GM11168 (cell line): Measurements from ENCODE around the gene TTC34.
"Not testable (repeated sequence)": the region's sequence is repeated elsewhere in the genome, so short reads cannot be mapped to it uniquely, and the experiment has no call there.

ENCODE experiments used
- in situ Hi-C: fragments of 300-500 bp; cut with MboI; formaldehyde crosslinking; loops from one replicate; pipeline ENCODE4 v1.12.0; 2022; ENCODE audit warnings: low sequenced_read_pairs; ENCODE audit not compliant: unreplicated experiment

Gene TTC34

GRCh38 chr1:2632561-2633361 is 168.7 kb downstream of the TTC34 start, which contains the start of gene MMEL1:
Gene MMEL1, minus strand, starts transcription at chr1:2633016. Its CDS starts 3,532 bp downstream, at chr1:2629484.
- in situ Hi-C loops: no loop called here

GRCh38 chr1:2632051-2632430 is 169.5 kb downstream of the TTC34 start:
- in situ Hi-C loops: no loop called here

GRCh38 chr1:2631136-2632050 is 170.1 kb downstream of the TTC34 start:
- in situ Hi-C loops: no loop called here

GRCh38 chr1:2630498-2631135 is 170.9 kb downstream of the TTC34 start:
- in situ Hi-C loops: no loop called here

GRCh38 chr1:2629627-2630497 is 171.6 kb downstream of the TTC34 start:
- in situ Hi-C loops: no loop called here

GRCh38 chr1:2628933-2629626 is 172.4 kb downstream of the TTC34 start:
- in situ Hi-C loops: no loop called here

GRCh38 chr1:2628191-2628932 is 173.1 kb downstream of the TTC34 start:
- in situ Hi-C loops: no loop called here

GRCh38 chr1:2627746-2628145 is 173.7 kb downstream of the TTC34 start:
- in situ Hi-C loops: no loop called here

GRCh38 chr1:2625748-2626147 is 175.7 kb downstream of the TTC34 start:
- in situ Hi-C loops: not testable (repeated sequence)

GRCh38 chr1:2625311-2625710 is 176.2 kb downstream of the TTC34 start:
- in situ Hi-C loops: no loop called here

- in situ Hi-C loops: no loop called here
Observed at GRCh38 chr1:2624735-2625300, 176.7 kb downstream of the TTC34 start.

- in situ Hi-C loops: no loop called here
Observed at GRCh38 chr1:2623571-2624337, 177.7 kb downstream of the TTC34 start.

GRCh38 chr1:2617971-2618470 is 183.5 kb downstream of the TTC34 start:
- in situ Hi-C loops: no loop called here

- in situ Hi-C loops: no loop called here
Observed at GRCh38 chr1:2614145-2614544, 187.3 kb downstream of the TTC34 start.

- in situ Hi-C loops: no loop called here
Observed at GRCh38 chr1:2612591-2613365, 188.7 kb downstream of the TTC34 start.

GRCh38 chr1:2611621-2612437 is 189.7 kb downstream of the TTC34 start:
- in situ Hi-C loops: no loop called here
